Uterus (tissue), 2 donors: ENCODE results near the gene LRRN3.

Experiments
- CTCF ChIP-seq, 4 experiments: fragments of 200-600 bp in 2 of 4; fragments of 450-650 bp in 2 of 4; sonication (generic) in 2 of 4; IDR thresholded peaks; one replicate each; pipeline ENCODE4 v1.5.1; 2016 to 2019; ENCODE audit warnings: antibody characterized with exemption in 4 of 4, mild to moderate bottlenecking in 2 of 4, moderate library complexity in 1 of 4
- POLR2A ChIP-seq, 2 donors: fragments of 450-650 bp; IDR thresholded peaks; one replicate each; pipeline ENCODE4 v1.6.1; 2016; ENCODE audit warnings: antibody characterized with exemption in 2 of 2, mild to moderate bottlenecking in 1 of 2, moderate library complexity in 1 of 2

GRCh38 chr7:111082351-111082750, 8.6 kb upstream of the LRRN3 start:
- TF ChIP-seq CTCF (IDR thresholded peaks at IDR 0.05) = no peak
- no peak for TF ChIP-seq POLR2A (IDR thresholded peaks at IDR 0.05)
